GM12874 (cell line): Measurements from ENCODE around the gene PLD1.

Experiments
- TF ChIP-seq, protein P1 (sequence below): IDR thresholded peaks from 2 replicates; pipeline ENCODE4 v1.5.1; 2011; ENCODE audit warnings: low read depth, mild to moderate bottlenecking, control low read depth, low read length, moderate library complexity; ENCODE audit not compliant: insufficient read depth

The PLD1 gene

DNA sequence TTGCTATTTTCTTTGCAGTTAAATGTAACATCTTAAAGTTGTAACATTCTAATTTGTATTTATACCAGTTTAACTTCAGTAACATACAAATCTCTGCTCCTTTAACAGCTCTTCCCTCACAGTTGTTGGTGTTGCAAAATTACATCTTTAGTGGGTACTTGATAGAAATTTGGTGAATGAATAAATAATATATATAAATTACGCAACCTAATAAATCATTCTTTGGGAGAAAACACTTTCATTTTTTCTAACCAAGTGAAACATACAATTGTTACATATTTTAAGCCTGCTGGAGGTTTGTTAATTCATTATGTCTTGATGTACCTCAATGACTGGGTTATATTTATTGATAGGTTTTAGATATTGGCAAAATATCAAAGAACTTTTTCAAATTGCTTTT, 118.8 kb downstream of the PLD1 start:
- TF ChIP-seq, protein P1, sequence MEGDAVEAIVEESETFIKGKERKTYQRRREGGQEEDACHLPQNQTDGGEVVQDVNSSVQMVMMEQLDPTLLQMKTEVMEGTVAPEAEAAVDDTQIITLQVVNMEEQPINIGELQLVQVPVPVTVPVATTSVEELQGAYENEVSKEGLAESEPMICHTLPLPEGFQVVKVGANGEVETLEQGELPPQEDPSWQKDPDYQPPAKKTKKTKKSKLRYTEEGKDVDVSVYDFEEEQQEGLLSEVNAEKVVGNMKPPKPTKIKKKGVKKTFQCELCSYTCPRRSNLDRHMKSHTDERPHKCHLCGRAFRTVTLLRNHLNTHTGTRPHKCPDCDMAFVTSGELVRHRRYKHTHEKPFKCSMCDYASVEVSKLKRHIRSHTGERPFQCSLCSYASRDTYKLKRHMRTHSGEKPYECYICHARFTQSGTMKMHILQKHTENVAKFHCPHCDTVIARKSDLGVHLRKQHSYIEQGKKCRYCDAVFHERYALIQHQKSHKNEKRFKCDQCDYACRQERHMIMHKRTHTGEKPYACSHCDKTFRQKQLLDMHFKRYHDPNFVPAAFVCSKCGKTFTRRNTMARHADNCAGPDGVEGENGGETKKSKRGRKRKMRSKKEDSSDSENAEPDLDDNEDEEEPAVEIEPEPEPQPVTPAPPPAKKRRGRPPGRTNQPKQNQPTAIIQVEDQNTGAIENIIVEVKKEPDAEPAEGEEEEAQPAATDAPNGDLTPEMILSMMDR: no peak

DNA sequence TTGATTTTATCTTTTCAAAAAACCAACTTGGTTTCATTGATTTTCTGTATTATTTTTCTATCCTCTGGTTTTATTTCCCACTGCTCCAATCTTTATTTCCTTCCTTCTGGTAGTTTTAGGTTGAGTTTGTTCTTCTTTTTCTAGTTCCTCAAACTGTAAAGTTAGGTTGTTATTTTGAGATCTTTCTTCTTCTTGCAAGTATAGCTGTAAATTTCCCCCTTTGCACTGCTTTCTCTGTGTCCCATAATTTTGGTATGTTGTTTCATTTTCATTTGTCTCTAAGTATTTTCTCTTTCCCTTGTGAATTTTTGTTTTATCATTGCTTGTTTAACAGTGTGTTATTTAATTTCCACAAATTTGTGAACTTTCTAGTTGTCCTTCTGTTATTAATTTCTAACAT, 120.0 kb downstream of the PLD1 start:
- TF ChIP-seq, protein P1: no peak

- TF ChIP-seq, protein P1: no peak
Measured at GRCh38 chr3:171688593-171688992, 121.7 kb downstream of the PLD1 start.

DNA sequence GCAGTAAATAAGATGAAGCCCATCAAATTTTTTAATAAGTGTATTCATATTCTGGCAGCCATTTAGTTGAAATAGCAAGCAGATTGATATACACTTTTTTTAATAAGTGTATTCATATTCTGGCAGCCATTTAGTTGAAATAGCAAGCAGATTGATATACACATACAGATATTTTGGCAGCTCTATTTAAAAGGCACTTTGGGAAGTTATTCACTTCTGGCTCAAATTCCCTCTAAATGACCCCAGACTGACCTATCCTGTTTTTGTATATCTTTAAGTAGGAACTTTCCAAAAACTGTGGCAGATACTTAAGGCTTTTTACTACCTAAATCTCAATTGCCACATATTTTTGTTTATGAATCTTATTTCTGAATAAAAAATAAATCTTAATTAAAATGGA, 122.3 kb downstream of the PLD1 start:
- TF ChIP-seq, protein P1: no peak

GRCh38 chr3:171687581-171687980, 122.7 kb downstream of the PLD1 start:
- TF ChIP-seq, protein P1: no peak

- TF ChIP-seq, protein P1: no peak
Measured at GRCh38 chr3:171687064-171687463, 123.2 kb downstream of the PLD1 start.

DNA sequence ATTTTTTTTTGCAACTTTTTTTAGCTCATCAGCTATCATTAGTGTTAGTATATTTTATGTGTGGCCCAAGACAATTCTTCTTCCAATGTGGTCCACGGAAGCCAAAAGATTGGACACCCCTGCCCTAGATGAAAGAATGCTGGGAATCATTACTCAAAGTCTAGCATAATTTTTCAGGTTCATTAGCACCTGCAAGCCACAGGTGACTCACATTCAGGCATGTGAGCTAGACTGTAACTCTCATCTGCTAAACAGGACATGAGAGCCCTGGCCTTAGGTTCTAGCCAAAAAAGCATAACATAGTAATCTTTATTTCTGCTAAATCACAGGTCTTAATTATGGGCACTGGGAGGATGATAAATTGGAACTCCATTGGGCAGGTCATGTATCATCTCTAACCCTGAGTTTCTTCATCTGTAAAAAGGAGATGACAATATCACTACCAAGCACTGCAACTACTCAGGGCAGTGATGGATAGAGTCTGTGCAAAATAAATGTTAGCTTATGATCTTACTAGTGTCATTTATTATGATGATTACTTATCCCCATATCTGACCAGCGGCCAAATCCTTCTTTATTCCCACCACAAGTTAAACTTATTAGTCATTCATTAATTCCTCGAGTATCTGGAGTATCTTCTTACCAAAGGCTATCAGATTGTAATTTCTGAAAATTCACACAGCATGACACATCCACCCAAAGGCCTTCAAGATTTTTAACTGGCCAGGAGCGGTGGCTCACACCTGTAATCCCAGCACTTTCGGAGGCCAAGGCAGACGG, 125.0 kb downstream of the PLD1 start:
- TF ChIP-seq, protein P1: no peak
